Common myeloid progenitor, CD34-positive (primary cell): Measurements from ENCODE around the gene TUBB4B.

Experiments
- CTCF ChIA-PET: fragments of 350-600 bp; sonication (Branson Sonifier 250); formaldehyde crosslinking; loops from one replicate; lab custom pipeline; 2021; ENCODE audit warnings: antibody characterized with exemption; lab: Charles Lee
- POLR2A ChIA-PET: fragments of 350-600 bp; sonication (Branson Sonifier 250); formaldehyde crosslinking; loops from one replicate; lab custom pipeline; 2021; ENCODE audit warnings: antibody characterized with exemption; lab: Charles Lee
- DNase-seq, 3 donors: peaks; one replicate each; pipeline versions ENCODE4 v3.0.0 to v3.0.0-alpha.2; 2013
- H3K27ac ChIP-seq, 2 experiments: 1 replicate in 1 of 2; 2 replicates in 1 of 2; pipeline ENCODE4 v1.7.0; 2013; ENCODE audit warnings: inconsistent platforms in 2 of 2, low read length in 2 of 2, mild to moderate bottlenecking in 2 of 2, low read depth in 1 of 2, moderate library complexity in 1 of 2; ENCODE audit not compliant: severe bottlenecking in 2 of 2, insufficient read depth in 1 of 2, poor library complexity in 1 of 2
- H3K27me3 ChIP-seq, 5 experiments: replicated peaks in 2 of 5; 1 replicate in 3 of 5; 2 replicates in 2 of 5; pipeline versions ENCODE4 v1.6.1 to v1.7.0; 2013; ENCODE audit warnings: low read length in 4 of 5, mild to moderate bottlenecking in 2 of 5, moderate library complexity in 2 of 5, inconsistent platforms in 1 of 5; ENCODE audit not compliant: insufficient read depth in 5 of 5, control insufficient read depth in 4 of 5
- H3K36me3 ChIP-seq, 4 experiments: 1 replicate in 2 of 4; 2 replicates in 2 of 4; pipeline versions ENCODE4 v1.6.1 to v1.7.0; 2013; ENCODE audit warnings: low read length in 3 of 4, control low read depth in 1 of 4, mild to moderate bottlenecking in 1 of 4; ENCODE audit not compliant: control insufficient read depth in 4 of 4, insufficient read depth in 4 of 4
- H3K4me1 ChIP-seq, 4 experiments: 1 replicate in 3 of 4; 2 replicates in 1 of 4; pipeline versions ENCODE4 v1.6.1 to v1.7.1; 2013; ENCODE audit warnings: low read length in 3 of 4, mild to moderate bottlenecking in 3 of 4, control low read depth in 1 of 4, inconsistent platforms in 1 of 4, moderate library complexity in 1 of 4; ENCODE audit not compliant: control insufficient read depth in 4 of 4, insufficient read depth in 4 of 4; ENCODE audit errors: control extremely low read depth in 1 of 4
- H3K4me3 ChIP-seq, 7 experiments: 1 replicate in 4 of 7; 2 replicates in 3 of 7; pipeline versions ENCODE4 v1.5.1 to v1.7.0; 2013; ENCODE audit warnings: mild to moderate bottlenecking in 7 of 7, low read length in 6 of 7, moderate library complexity in 6 of 7, inconsistent platforms in 2 of 7, low read depth in 2 of 7, control low read depth in 1 of 7; ENCODE audit not compliant: insufficient read depth in 4 of 7, control insufficient read depth in 1 of 7; ENCODE audit errors: extremely low read depth in 1 of 7
- H3K9me3 ChIP-seq, 5 experiments: 1 replicate in 4 of 5; 2 replicates in 1 of 5; pipeline versions ENCODE4 v1.6.1 to v1.7.1; 2013; ENCODE audit warnings: low read length in 4 of 5, mild to moderate bottlenecking in 2 of 5, inconsistent platforms in 1 of 5, low read depth in 1 of 5, moderate library complexity in 1 of 5; ENCODE audit not compliant: control insufficient read depth in 4 of 5, insufficient read depth in 2 of 5; ENCODE audit errors: control extremely low read depth in 1 of 5
- WGBS: methylation state at CpG from one replicate; pipeline ENCODE4 v1.1.5; 2013; ENCODE audit not compliant: insufficient coverage; 5-methylcytosine and 5-hydroxymethylcytosine counted together

Gene TUBB4B

GRCh38 chr9:137276473-137277328 is 35.6 kb downstream of the TUBB4B start:
- Histone ChIP-seq H3K9me3 (no peaks in the 10 kb centered on the region), H3K4me3 (peak overlapping the region; percentile 42 to 86 (median 72)), H3K27ac (peak overlapping the region; percentile 25 to 83), H3K27me3 (no peaks in the 10 kb centered on the region), H3K4me1 (peaks cover 0 to 75% (median 70%) of the 10 kb centered on the region in 4 experiments), H3K36me3 (peaks cover 4 to 40% (median 21%) of the 10 kb centered on the region in 4 experiments)
- ChIA-PET POLR2A (interaction anchor here (0.5 to 1.4 kb wide), 2 partner anchors 9 to 18 kb away, joined by 3 read pairs; no protein-coding TSS in a partner anchor), CTCF (interaction anchor here (1.4 to 2.8 kb wide), 4 partner anchors 9 to 15 kb away, joined by 3 to 12 read pairs (median 7); no protein-coding TSS in a partner anchor)
- WGBS: 52% methylated on average over 19 of the region's 30 CpGs
- peak in 2 of 3 donors; percentile 50 to 51 for DNase-seq

GRCh38 chr9:137277329-137278041 is 36.4 kb downstream of the TUBB4B start, which contains the start of gene TOR4A:
TOR4A (plus strand) TSS chr9:137277726; CDS start chr9:137278690, 964 bp downstream.
- Histone ChIP-seq H3K36me3 (peaks cover 4 to 37% (median 19%) of the 10 kb centered on the region in 4 experiments), H3K4me1 (peaks cover 0 to 78% (median 66%) of the 10 kb centered on the region in 4 experiments), H3K27me3 (no peaks in the 10 kb centered on the region), H3K27ac (peak within 1 kb of the TSS; percentile 25 to 83), H3K9me3 (no peaks in the 10 kb centered on the region), H3K4me3 (peak within 1 kb of the TSS; percentile 42 to 86 (median 72))
- CTCF ChIA-PET: interaction anchor here (1.4 to 2.8 kb wide), 4 partner anchors 9 to 16 kb away, joined by 3 to 12 read pairs (median 7); no protein-coding TSS in a partner anchor
- POLR2A ChIA-PET: interaction anchor here (1.4 kb wide), 1 partner anchor 17 kb away, joined by 3 read pairs; no protein-coding TSS in a partner anchor
- 0% methylated on average over 20 of the region's 25 CpGs for WGBS
- DNase-seq: peak in 2 of 3 donors; percentile 56 to 74

GRCh38 chr9:137278061-137278701 is 37.1 kb downstream of the TUBB4B start:
- H3K4me1 ChIP-seq: peaks cover 0 to 85% (median 68%) of the 10 kb centered on the region in 4 experiments
- no peaks in the 10 kb centered on the region for H3K9me3 ChIP-seq
- CTCF ChIA-PET: interaction anchor here (1.4 to 2.8 kb wide), 4 partner anchors 9 to 17 kb away, joined by 3 to 12 read pairs (median 7); no protein-coding TSS in a partner anchor
- peak overlapping the region; percentile 25 to 83 for H3K27ac ChIP-seq
- WGBS: 11% methylated on average over 35 of the region's 54 CpGs
- H3K27me3 ChIP-seq: no peaks in the 10 kb centered on the region
- POLR2A ChIA-PET: interaction anchor here (1.4 kb wide), 1 partner anchor 16 kb away, joined by 3 read pairs; no protein-coding TSS in a partner anchor
- DNase-seq: peak in 2 of 3 donors; percentile 43 to 67
- H3K4me3 ChIP-seq: peak overlapping the region; percentile 42 to 86 (median 72)
- H3K36me3 ChIP-seq: peaks cover 3 to 35% (median 18%) of the 10 kb centered on the region in 4 experiments

- ChIA-PET CTCF (interaction anchor here (1.1 to 1.2 kb wide), 2 partner anchors 8 to 42 kb away, joined by 3 read pairs; no protein-coding TSS in a partner anchor), POLR2A (no interaction called here)
- 91% methylated on average over 123 of the region's 139 CpGs for WGBS
- no peaks in the 10 kb centered on the region for H3K9me3 ChIP-seq
- peaks cover 3 to 40% (median 19%) of the 10 kb centered on the region in 4 experiments for H3K36me3 ChIP-seq
- no peaks in the 10 kb centered on the region for H3K27me3 ChIP-seq
- peak overlapping the region in 1 of 2 experiments; percentile 83 for H3K27ac ChIP-seq
- peaks cover 0 to 84% (median 69%) of the 10 kb centered on the region in 4 experiments for H3K4me1 ChIP-seq
- peak overlapping the region in 5 of 7 experiments; percentile 10 to 86 (median 77) for H3K4me3 ChIP-seq
- no peak for DNase-seq
These were observed 37.9 kb downstream of the TUBB4B start for GRCh38 chr9:137278721-137279711.

GRCh38 chr9:137279741-137280473 is 38.8 kb downstream of the TUBB4B start:
- Histone ChIP-seq H3K9me3 (no peaks in the 10 kb centered on the region), H3K27ac (no peak overlapping the region), H3K4me3 (peak overlapping the region in 1 of 7 experiments; percentile 17), H3K4me1 (peaks cover 0 to 76% (median 65%) of the 10 kb centered on the region in 4 experiments), H3K36me3 (peaks cover 3 to 40% (median 18%) of the 10 kb centered on the region in 4 experiments), H3K27me3 (no peaks in the 10 kb centered on the region)
- no peak for DNase-seq
- POLR2A ChIA-PET: no interaction called here
- CTCF ChIA-PET: interaction anchor here (1.1 to 1.2 kb wide), 2 partner anchors 9 to 43 kb away, joined by 3 read pairs; no protein-coding TSS in a partner anchor
- WGBS: 95% methylated on average over 34 of the region's 41 CpGs
